NOMO-1 (cell line): Measurements from ENCODE around the gene TBX4.
A peak's percentile ranks its signal among the peaks of the same experiment; 100 is the strongest.

Experiments used
- DNase-seq, 2 experiments: peaks; one replicate each; lab custom pipeline; 2025; ENCODE audit not compliant: unreplicated experiment in 2 of 2; lab: John Stamatoyannopoulos, UW

TBX4 gene

DNA sequence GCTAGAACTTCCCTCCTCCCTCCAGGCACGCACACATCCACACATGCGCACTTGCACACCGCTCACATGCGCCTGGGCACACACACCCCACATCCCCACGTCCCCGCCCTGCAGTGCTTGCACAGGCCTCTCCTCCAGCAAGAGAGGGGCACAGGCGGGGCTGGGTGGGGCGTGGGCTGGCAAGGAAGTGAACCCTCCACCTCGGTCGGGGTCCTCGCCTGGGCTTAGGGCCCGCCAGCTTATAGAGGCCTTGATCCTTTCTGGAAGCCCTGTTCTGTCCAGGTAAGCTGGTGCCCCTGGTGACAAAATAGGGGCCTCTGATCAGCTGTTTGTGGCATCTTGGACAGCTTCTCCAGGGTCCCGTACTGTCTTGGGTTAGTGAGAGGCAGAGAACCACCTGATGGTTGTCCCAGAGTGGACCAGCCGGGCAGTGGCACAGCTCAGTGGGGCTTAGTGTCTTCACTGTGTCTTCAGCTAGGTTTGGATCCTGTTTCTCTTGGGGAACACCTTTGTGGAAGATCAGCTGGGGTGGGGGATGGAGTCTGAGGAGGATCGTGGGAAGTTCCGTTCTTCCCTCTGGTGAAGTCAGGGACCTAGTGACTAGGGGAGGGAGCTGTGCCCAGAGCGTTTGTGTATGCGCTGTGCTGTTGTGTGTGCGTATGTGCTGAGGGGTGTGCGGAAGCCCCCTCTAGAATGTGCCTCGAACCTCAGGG is 12.1 kb downstream of the TBX4 start:
- DNase-seq, result no peak

DNA sequence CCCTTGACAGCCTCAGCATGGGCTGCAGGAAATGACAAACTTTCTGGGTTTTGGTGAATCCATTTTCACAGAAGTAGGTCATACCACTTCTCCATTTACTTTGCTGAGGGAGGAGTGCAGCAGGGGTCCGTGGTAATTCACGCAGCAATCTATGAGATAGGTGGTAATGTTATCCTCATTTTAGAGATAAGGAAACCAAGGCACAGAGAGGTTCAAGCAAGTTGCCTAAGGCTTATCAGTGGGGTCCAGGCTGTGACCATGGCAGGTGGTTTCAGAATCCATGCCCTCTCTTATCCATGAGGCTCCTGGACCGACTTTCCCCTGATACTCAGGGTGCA is 12.6 kb downstream of the TBX4 start:
- no peak for DNase-seq

DNA sequence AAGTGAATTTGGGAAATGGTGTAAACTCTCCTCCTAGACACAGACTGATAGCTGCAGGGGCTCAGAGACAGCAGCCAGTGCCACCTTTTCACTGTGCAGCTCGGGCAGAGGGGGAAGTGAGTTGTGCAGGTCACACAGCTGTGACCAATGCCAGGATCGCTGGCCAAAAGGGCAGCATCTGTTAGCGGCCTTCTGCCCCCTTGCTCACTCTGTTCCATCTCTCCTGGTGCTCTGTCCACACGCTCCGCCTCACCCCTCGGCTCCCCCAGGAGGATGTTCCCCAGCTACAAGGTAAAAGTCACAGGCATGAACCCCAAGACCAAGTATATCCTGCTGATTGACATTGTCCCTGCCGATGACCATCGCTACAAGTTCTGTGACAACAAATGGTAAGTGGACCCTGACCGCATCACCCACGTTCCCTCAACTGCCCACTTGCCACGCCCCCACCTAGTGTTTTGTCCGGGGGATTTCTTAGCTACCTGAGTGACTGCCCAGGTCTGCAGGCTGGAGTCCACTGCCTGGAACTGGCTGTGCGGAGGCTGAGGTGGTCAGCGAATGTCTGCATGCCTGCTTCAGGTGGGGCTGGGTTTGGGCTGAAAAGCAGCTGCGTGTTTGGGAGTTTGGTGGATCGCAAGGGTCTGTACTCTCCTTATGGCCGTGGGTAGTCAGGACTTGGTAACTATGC is 13.5 kb downstream of the TBX4 start:
- no peak for DNase-seq

DNA sequence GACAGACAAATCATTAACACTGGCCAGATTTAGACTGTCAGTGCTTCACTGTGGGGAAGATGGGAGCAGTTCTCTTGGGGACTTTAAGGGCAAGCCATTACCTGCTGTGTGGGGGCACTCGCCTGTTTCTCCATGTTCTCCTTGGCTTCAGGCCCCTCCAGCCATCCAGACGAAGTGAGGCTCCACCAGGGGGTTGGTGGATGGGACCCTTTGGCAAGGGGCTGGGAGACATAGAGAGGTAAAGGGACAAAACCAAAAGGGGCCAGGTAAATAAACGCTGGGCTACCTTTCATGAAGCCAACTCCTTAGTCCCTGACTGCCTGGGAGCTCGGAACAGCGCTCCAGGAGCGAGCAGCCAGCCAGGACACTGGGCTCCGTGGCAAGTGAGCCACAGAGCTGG is 14.0 kb downstream of the TBX4 start:
- no peak for DNase-seq

DNA sequence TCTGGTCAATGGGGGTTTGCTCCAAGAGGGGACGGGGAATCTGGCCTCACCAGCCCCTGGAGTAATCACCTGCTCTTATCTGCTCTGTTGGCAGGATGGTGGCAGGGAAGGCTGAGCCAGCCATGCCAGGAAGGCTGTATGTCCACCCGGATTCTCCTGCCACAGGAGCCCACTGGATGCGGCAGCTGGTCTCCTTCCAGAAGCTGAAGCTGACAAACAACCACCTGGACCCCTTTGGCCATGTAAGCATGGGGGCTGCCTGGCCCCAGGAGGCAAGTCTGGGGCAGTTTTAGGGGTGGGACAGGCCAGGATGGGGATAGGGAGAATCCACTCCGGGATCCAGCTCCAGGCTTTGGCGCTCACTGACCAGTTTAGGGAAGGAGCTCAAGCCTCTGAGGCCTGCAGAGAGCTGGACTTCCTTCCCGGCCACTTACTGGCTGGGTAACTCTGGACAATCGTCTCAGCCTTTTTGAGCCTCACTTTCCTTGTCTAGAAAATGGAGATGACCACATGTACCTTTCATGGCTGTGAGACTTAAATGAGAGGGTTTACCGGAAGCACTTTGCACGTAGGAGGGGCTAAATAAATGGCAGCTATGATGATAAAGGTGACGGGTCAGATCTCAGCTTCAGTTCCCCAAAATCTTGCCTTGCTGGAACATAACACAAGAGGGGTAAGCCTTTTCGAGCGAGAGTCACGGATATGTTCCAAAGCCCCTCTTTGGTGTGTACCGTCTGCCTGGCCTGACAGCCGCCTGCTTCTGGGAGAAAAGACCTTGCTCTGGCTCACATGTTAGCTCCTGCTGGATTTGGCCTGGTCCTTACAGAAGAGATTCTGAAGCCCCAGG is 15.4 kb downstream of the TBX4 start:
- peak; percentile 25 to 53 for DNase-seq

DNA sequence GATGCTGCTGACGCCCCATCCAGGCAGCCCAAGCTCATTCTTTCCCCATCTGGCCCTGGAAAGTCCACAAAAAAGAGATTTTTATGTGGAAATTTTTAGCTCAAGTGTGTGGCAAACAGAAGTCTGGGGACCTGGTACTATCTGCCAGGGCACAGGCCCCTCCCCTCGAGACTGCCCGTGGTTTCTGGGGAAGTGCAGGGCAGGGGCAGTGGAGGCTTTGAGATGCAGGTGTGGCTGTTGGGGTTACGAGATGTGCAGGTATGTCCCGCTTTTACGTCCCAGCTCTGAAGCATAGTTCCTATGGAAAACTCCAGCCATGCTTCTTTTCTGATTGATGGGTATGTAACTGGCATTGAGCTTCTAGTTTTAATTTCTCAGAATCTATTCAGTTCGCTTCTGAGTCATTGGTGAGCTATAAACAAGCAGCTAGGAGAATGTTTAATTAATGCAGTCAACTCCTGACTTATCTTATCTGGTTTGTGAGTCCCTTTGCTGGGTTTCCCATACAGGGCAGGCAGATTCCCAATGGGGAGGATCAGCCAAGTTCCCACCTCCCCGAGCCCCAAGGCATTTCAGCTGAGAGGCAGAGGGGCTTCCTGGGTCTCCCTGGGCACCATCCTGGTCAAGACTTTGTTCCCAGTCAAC is 16.2 kb downstream of the TBX4 start:
- DNase-seq, result no peak

DNA sequence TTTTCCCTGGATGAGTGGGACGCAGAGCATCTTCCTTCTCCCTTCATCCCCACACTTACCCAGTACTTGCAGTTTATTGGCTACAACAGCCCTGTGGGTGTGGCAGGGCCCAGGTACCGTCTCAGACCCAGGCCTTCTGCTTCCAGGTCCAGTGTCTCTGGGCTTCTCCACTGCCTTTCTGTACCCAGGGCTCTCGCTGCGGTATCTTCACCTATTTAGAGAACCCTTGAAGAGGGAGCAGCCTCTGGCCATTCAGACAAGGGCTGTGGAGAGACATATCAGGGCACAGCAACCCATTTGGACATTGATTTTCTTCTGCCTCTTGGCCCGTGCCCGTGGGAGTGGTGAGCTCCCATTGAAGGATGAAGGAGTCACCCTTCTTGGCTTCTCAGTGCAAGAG is 17.3 kb downstream of the TBX4 start:
- no peak for DNase-seq

DNA sequence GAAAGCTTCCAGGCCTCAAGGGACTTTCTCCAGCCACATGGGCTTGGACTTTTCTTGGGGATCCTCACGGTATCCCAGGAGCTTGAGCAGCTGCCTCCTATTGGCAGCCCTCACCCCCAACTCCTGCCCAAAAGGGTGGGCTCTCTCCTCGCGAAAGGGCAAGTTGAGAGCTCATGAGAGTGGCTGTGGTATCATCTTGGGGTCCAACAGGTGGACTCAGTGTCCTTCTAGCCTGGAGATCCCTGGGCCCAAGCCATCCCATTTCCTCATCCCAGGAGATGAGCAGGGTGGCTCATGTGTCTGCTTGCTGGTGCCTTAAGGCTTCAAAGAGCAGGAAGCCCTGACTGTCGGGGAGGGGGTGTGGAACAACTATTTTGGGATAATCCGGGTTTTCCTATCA is 17.7 kb downstream of the TBX4 start:
- no peak for DNase-seq

DNA sequence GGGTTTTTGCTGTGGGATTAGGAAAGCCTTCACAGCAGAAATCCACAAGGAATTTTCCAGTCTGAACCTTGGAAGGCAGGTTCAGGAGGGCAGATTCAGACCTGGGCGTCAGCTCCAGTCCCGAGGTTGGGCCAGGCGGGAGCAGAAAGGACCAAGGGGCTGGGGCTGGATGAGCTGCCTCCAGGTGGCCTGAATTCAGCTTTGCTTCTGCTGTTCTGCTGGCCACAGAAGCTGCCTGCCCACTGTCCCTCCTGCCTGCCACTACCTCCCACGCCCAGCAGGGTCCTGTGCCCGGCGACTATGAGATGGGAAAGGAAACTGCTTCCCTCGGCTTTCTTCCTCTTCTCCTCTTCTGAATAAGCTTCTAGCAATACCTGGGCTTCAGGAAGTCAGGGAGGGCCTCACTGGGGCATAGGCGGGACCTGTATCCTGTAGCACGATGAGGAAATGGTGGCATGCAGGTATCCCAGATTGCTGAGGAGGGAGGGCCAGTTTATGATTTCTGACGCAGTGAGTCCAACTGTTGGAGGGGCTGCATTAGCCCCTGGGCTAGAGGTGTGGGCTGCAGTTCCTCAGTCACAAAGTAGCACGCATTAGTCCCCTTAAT is 18.4 kb downstream of the TBX4 start:
- no peak for DNase-seq

DNA sequence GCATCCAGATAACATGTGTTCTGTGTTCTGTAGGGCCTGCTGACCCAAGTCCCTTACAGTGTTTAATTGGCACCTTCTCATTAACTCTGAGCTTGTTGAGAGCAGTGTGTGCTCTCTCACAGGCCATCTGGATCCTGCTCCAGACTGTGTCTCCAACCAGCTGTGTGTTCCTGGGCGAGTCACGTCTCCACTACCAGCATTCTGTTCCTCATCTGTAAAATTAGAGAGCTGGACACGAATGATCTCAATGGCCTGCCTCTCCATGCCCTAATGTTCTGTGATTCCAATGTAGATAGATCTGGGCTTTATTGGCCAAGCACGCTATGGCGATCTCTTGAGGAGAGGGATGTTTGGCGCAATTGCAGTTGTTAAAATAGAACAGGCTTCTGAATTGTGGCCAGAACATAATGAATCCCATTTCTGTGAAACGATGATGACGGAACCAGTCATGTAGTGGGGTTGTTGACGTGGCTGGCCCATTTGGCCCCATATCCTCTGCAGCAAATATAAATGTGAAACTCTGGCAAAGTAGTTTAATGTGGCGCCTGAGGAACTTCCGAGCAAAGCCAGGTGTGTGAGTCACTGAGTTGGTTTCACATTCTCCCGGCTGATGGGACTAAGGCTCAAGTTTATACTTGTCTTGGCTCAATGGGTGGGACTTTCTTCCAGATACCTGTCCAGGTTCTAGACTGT is 22.2 kb downstream of the TBX4 start:
- DNase-seq, result no peak

DNA sequence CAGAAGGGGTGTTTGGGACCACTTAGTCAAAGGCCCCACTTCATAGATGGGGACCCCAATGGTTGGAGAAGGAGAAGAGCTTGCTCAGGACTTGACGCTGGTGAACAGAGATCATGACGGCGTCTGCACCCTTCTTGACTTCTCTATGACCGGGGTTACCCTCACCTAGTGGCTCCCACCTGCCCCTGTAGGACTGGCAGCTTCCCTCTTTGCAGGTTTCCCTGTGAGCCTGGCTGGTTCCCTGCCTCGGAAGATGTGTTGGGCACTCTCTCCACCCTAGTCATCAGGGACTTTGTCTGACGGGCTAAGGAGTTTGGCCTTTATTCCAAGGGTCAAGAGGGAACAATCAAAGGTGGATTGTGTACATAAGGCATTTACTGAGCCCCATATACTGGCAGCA is 22.7 kb downstream of the TBX4 start:
- DNase-seq, result no peak

DNA sequence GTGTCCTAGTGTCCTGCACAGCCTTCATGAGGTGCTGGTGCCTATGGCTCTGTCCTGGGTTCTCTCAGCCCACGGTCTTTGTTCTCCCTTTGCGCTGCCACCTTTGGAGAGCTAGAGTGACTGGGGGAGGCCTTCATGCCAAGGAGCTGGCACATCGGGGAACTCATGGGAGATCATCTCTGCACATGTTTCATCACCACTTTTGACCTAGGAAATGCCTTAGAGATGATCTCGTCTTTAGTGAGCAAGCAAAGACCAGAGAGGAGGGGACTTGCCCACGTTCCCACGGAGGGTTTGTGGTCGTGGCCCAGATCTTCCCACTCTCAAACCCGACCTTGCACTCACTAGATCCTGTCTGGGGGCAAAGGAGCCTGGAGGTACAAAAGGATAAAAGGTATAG is 23.5 kb downstream of the TBX4 start:
- DNase-seq, result no peak

DNA sequence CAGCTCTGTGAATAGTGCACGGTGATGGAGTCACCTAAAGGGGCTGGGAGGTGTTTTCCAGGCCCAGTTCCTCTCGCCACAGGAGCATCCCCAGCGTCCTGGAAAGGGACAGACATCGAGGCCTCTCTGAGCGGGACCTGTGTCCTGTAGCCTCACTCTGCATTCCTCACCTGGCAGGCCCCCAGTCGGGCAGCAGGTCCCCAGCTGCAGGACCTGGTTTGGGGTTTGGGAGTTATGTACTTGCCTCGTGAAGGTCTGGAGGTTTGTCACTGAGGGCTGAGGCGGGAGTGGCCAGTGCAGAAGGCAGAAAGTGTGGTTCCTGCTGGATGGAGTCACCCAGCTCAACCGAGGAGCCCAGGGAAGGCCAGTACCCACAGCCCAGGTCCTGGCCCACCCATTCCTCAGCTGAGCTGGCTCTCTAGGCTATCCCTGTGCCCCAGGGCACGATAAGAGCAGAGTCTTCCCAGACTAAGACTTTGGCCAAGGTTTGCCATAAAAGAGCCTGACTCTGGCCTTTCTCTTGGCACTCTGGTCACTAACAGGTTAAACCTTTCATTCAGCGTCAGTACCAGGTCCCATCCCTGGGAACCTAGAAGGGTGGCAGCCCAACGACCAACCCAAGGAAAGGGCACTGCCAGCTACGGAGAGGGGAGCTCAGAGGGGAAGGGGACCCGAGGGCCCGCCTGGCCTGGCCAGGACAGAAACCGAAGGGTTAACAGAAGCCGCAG is 24.4 kb downstream of the TBX4 start:
- DNase-seq, result no peak

DNA sequence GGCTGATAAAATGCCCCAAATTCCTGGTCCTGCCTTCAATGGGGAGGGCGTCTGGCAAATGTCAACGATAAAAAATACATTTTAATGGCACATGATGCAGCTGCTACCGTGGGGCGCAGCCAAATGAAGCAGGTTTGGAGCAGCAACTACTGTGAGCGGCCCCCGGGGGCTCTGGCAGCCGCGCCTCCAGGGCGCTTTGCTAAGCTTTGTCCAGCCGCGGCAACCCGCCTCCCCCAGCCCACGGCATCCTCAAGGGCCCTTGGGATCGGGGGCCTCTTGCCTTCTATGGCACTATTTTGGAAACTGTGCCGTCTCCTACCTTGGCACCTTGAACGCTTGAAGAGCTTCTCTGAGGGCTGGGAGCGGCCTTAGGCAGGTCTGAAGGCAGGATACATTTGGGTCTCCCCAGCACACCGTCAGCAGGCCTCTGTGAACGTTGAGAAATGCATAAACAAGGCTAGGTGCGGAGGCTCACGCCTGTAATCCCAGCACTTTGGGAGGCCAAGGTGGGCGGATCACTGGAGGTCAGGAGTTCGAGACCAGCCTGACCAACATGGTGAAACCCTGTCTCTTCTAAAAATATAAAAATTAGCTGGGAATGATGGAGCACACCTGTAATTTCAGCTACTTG is 25.1 kb downstream of the TBX4 start:
- DNase-seq, result no peak

DNA sequence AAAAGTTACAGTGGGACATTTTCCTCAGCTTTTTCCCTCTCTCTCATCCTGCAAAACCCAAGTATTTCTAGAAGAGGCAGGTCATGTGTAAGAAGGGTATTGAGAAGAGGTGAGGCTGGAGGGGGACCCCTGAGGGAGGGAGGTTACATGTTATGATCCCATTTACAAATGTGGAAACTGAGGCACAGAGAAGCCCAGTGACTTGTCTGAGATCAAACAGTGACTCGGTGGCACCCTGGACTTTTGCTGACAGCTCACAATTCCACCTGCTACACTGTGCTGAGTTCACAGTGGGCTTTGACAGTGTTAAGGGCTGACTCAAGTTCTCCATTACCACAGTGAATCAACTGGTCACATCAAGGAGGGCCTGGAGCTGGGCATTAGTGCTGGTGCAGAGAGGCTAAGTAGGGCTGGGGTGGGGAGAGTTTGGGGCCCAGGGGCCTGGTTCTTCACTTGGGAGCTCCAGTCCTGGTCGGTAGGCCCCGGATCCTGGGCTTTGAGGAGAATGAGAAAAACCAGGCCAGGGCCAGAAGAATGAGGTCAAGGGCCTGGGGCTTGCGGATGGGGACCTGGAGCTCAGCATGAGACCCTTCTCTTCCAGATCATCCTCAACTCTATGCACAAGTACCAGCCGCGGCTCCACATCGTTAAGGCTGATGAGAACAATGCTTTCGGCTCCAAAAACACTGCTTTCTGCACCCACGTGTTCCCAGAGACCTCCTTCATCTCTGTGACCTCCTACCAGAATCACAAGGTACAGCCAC is 26.0 kb downstream of the TBX4 start:
- no peak for DNase-seq

DNA sequence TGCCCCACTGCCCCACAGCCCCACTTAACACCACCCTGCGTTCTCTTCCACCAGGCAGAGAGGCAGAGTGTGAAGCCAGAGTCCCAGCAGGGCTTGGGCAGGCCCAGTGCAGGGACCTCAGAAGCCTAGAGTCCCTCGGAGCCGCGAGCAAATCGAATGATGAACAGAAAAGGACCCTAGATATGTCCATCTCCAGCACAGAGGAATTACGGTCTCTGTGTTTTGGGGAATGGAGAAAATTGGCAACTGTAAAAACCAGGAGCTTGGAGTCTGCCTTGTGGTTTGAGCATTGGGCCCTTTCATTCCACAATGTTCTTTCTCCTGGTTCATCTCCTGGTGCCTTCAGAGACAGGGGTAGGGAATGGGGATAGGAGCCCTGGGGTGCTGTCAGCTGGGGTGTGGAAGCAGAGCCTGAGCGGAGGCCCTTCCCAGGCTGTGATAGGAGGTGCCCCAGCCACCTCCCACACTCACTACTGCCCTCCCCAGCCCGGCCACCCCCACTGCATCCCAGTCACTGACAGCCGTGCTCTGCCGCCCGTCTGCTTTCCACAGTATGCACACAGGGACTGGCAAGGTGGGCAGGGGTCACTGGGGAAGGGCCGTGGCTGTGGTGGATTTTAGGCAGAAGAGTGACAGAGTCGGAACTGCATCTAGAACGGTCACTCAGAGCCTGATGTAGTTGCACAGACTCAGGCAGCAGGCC is 26.7 kb downstream of the TBX4 start:
- no peak for DNase-seq

DNA sequence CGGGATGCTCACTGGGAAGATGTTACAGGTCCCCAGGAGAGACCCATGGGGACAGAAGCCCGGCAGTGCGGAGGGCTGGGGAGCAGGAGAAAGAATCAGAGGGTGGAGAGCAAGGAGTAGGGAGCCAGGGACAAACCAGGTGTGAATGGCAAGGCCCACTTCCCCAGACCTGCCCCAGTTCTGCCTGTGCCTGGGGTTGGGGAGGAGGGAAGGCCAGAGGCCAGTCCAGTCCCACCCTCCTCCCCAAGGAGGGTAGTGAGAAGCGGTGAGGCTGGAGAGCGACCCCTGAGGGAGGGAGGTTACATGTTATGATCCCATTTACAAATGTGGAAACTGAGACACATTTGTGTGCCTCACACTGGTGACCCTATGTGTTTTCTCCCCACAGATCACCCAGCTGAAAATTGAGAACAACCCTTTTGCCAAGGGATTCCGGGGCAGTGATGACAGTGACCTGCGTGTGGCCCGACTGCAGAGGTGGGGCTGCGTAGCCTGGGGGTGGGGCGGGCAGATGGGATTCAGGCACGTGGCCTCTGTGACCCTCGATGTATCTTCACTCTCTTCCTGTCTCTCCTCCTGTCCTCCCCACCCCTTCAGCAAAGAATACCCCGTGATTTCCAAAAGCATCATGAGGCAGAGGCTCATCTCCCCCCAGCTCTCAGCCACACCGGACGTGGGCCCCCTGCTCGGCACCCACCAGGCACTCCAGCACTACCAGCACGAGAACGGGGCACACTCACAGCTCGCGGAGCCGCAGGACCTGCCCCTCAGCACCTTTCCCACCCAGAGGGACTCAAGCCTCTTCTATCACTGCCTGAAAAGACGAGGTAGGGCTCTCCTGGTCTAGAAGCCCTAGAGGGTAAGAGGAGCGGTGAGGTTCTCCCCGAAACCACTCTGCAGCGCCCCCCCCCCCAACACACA is 27.5 kb downstream of the TBX4 start:
- no peak for DNase-seq
